HEK293 (cell line): Measurements from ENCODE around the gene RDX.

ENCODE experiments used
- BCL11A ChIP-seq: fragments of 450-650 bp; formaldehyde crosslinking; IDR thresholded peaks from 2 replicates; pipeline ENCODE4 v1.5.1; 2016; ENCODE audit warnings: low read depth, missing biosample characterization, missing genetic modification characterization
- GFI1B ChIP-seq: fragments of 450-650 bp; formaldehyde crosslinking; IDR thresholded peaks from 2 replicates; pipeline ENCODE4 v1.5.1; 2016; ENCODE audit warnings: missing biosample characterization, missing genetic modification characterization
- GLIS2 ChIP-seq: fragments of 450-650 bp; formaldehyde crosslinking; IDR thresholded peaks from 2 replicates; pipeline ENCODE4 v1.5.1; 2016; ENCODE audit warnings: missing biosample characterization, missing genetic modification characterization
- HOXD13 ChIP-seq: sonication (generic); formaldehyde crosslinking; IDR thresholded peaks from 2 replicates; pipeline ENCODE4 v1.8.0; 2022; ENCODE audit warnings: missing genetic modification reagents, borderline replicate concordance
- INSM2 ChIP-seq: fragments of 450-650 bp; formaldehyde crosslinking; IDR thresholded peaks from 2 replicates; pipeline ENCODE4 v1.5.1; 2016; ENCODE audit warnings: missing biosample characterization, missing genetic modification characterization
- KLF10 ChIP-seq: fragments of 450-650 bp; IDR thresholded peaks from 2 replicates; pipeline ENCODE4 v1.5.1; 2018; ENCODE audit warnings: missing biosample characterization, mild to moderate bottlenecking, missing genetic modification characterization
- KLF7 ChIP-seq: fragments of 450-650 bp; formaldehyde crosslinking; IDR thresholded peaks from 2 replicates; pipeline ENCODE4 v1.5.1; 2016; ENCODE audit warnings: missing biosample characterization, missing genetic modification characterization, borderline replicate concordance
- KLF8 ChIP-seq: fragments of 450-650 bp; formaldehyde crosslinking; IDR thresholded peaks from 2 replicates; pipeline ENCODE4 v1.5.1; 2016; ENCODE audit warnings: missing biosample characterization, missing genetic modification characterization
- KLF9 ChIP-seq: fragments of 450-650 bp; formaldehyde crosslinking; IDR thresholded peaks from 2 replicates; pipeline ENCODE4 v1.5.1; 2016; ENCODE audit warnings: missing biosample characterization, missing genetic modification characterization, low read depth
- MZF1 ChIP-seq: fragments of 450-650 bp; formaldehyde crosslinking; IDR thresholded peaks from 2 replicates; pipeline ENCODE4 v1.5.1; 2017; ENCODE audit warnings: missing biosample characterization, missing genetic modification characterization, borderline replicate concordance
- PRDM6 ChIP-seq: fragments of 450-650 bp; formaldehyde crosslinking; IDR thresholded peaks from 2 replicates; pipeline ENCODE4 v1.5.1; 2017; ENCODE audit warnings: missing biosample characterization, missing genetic modification characterization
- TRIM28 ChIP-seq: IDR thresholded peaks from 2 replicates; pipeline ENCODE4 v1.6.1; 2011; ENCODE audit warnings: low read length, control low read depth, borderline replicate concordance
- WT1 ChIP-seq: fragments of 450-650 bp; formaldehyde crosslinking; IDR thresholded peaks from 2 replicates; pipeline ENCODE4 v1.5.1; 2016; ENCODE audit warnings: missing biosample characterization, missing genetic modification characterization
- ZBTB10 ChIP-seq: fragments of 450-650 bp; formaldehyde crosslinking; IDR thresholded peaks from 2 replicates; pipeline ENCODE4 v1.5.1; 2016; ENCODE audit warnings: missing biosample characterization, missing genetic modification characterization
- ZBTB20 ChIP-seq: fragments of 450-650 bp; formaldehyde crosslinking; IDR thresholded peaks from 2 replicates; pipeline ENCODE4 v1.5.1; 2016; ENCODE audit warnings: missing biosample characterization, missing genetic modification characterization
- ZNF140 ChIP-seq: fragments of 450-650 bp; formaldehyde crosslinking; IDR thresholded peaks from 2 replicates; pipeline ENCODE4 v1.5.1; 2016; ENCODE audit warnings: missing biosample characterization, missing genetic modification characterization
- ZNF148 ChIP-seq: fragments of 450-650 bp; formaldehyde crosslinking; IDR thresholded peaks from 2 replicates; pipeline ENCODE4 v1.5.0; 2017; ENCODE audit warnings: missing biosample characterization, missing genetic modification characterization, borderline replicate concordance
- ZNF157 ChIP-seq: fragments of 450-650 bp; formaldehyde crosslinking; IDR thresholded peaks from 2 replicates; pipeline ENCODE4 v1.5.1; 2016; ENCODE audit warnings: missing biosample characterization, missing genetic modification characterization
- ZNF366 ChIP-seq: fragments of 450-650 bp; formaldehyde crosslinking; conservative IDR thresholded peaks from 2 replicates; pipeline ENCODE4 v1.5.1; 2016; ENCODE audit warnings: missing biosample characterization, missing genetic modification characterization
- ZNF391 ChIP-seq: fragments of 450-650 bp; formaldehyde crosslinking; IDR thresholded peaks from 2 replicates; pipeline ENCODE4 v1.5.1; 2016; ENCODE audit warnings: low read depth, missing biosample characterization, missing genetic modification characterization, borderline replicate concordance
- ZNF398 ChIP-seq: fragments of 450-650 bp; formaldehyde crosslinking; IDR thresholded peaks from 2 replicates; pipeline ENCODE4 v1.5.1; 2017; ENCODE audit warnings: missing biosample characterization, missing genetic modification characterization
- ZNF423 ChIP-seq: fragments of 450-650 bp; formaldehyde crosslinking; IDR thresholded peaks from 2 replicates; pipeline ENCODE4 v1.5.1; 2016; ENCODE audit warnings: missing biosample characterization, missing genetic modification characterization
- ZNF530 ChIP-seq: fragments of 450-650 bp; formaldehyde crosslinking; IDR thresholded peaks from 2 replicates; pipeline ENCODE4 v1.5.1; 2016; ENCODE audit warnings: low read depth, missing biosample characterization, missing genetic modification characterization
- ZNF596 ChIP-seq: fragments of 450-650 bp; IDR thresholded peaks from 2 replicates; pipeline ENCODE4 v1.5.0; 2018; ENCODE audit warnings: missing biosample characterization, mild to moderate bottlenecking, missing genetic modification characterization, moderate library complexity
- ZNF610 ChIP-seq: fragments of 450-650 bp; formaldehyde crosslinking; IDR thresholded peaks from 2 replicates; pipeline ENCODE4 v1.5.1; 2016; ENCODE audit warnings: missing biosample characterization, missing genetic modification characterization, borderline replicate concordance
- ZSCAN30 ChIP-seq: fragments of 450-650 bp; IDR thresholded peaks from 2 replicates; pipeline ENCODE4 v1.5.1; 2018; ENCODE audit warnings: missing biosample characterization, mild to moderate bottlenecking, missing genetic modification characterization, moderate library complexity

The RDX gene

GRCh38 chr11:110305169-110306018 is 9.0 kb upstream of the RDX start (continued):
- TF ChIP-seq ZNF366 (tag by site-specific recombination) (peak; percentile 92), ZNF596 (tag by site-specific recombination) (peak; percentile 73), ZNF391 (tag by site-specific recombination) (peak; percentile 93), ZNF530 (no peak), BCL11A (tag by site-specific recombination) (peak; percentile 97), ZNF398 (peak; percentile 55), KLF9 (tag by site-specific recombination) (no peak), KLF10 (tag by site-specific recombination) (peak; percentile 88), TRIM28 (peak; percentile 95; the same call in 1 of the 2 replicates), ZNF148 (tag by site-specific recombination) (peak; percentile 73; the same call in 1 of the 2 replicates), ZBTB10 (tag by site-specific recombination) (no peak), PRDM6 (peak; percentile 98), INSM2 (tag by site-specific recombination) (peak; percentile 93), HOXD13 (peak; percentile 54; the same call in 1 of the 2 replicates), KLF7 (tag by site-specific recombination) (peak; percentile 72; the same call in 1 of the 2 replicates), MZF1 (tag by site-specific recombination) (peak; percentile 43; the same call in 1 of the 2 replicates), ZNF423 (tag by site-specific recombination) (no peak), GLIS2 (tag by site-specific recombination) (0 out of 2 replicates have a peak, but pooled peaks have one; percentile 12), ZSCAN30 (peak; percentile 18; the same call in 1 of the 2 replicates), ZBTB20 (tag by site-specific recombination) (no peak), ZNF610 (tag by site-specific recombination) (peak; percentile 62; the same call in 1 of the 2 replicates), KLF8 (tag by site-specific recombination) (peak; percentile 95), ZNF140 (tag by site-specific recombination) (no peak), WT1 (tag by site-specific recombination) (peak; percentile 96), ZNF157 (no peak), GFI1B (tag by site-specific recombination) (peak; percentile 86; the same call in 1 of the 2 replicates)
